ENCODE measurements around the gene ROR1. TPM values are rescaled to one million over a fixed set of nuclear protein-coding genes. Genes with fewer than 3 reads are reported as not detected.

Gene ROR1
- total RNA-seq, 1 experiment from 2014 or later: 37.2 TPM

DNA sequence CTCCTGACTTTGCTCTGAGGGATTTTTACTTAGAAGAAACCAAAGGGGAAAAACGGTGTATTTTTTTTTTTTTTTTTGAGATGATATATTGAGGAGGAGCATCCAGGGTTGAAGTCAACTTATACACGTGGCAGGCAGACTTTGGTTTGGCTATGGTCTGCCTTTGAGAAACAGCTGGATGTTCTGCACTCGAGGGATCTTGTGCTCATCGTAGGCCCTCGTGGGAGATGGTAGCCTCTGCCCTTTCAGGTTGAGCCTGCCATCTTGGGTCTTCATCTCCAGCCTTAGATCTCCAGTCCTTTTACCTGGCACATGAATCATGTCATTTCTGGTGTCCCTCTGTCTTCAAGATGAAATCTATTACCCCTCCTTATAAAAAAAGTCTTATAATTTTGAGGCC lies 362.5 kb downstream of the ROR1 start:
- no peak overlapping the region for H3K27ac Mint-ChIP-seq (ENCODE audit: unreplicated experiment)

DNA sequence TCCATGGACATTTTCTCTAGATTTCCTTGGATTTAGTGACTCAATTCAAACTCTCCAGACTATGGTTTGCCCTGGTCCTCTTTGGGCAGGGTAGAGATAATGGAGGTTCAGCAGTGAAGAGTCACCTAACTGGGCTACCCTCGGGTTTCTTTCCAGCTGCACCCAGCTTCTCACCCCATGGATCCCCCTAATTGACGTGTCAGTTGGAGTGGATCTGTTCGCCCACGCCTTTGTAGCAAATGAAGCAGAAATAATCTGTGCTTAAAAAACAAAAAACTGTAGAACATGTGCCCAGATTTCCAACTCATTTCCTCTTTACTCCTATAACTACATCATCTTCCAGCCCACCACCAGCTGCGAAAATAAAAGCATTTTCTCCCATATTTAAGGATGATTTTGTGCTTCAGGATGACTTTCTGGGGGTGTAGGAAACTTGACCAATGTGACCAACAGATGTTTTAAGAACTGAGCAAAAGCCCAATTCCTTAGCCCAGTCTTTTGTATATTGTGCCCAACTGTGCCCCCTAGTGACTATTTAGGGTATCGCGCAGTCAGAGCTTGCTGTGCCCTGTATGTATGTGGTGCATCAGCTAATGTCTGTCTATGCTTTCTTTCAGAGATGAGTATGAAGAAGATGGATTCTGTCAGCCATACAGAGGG lies 363.1 kb downstream of the ROR1 start:
- DNase-seq: peak; percentile 65 to 72
- intact Hi-C loops (cut with micrococcal nuclease; ENCODE audit: unreplicated experiment): loop anchor here (1.0 to 5.0 kb wide), 6 partner anchors 60 to 521 kb away; partner anchors contain the start of gene ROR1
- Histone ChIP-seq H3K9me3 (no peaks in the 10 kb centered on the region), H3K27me3 (replicated peaks; ENCODE audit: control insufficient read depth, insufficient read depth, low read length) (no peaks in the 10 kb centered on the region), H3K4me3 (ENCODE audit: low read depth, low read length) (no peak overlapping the region), H3K4me1 (peaks cover 8% of the 10 kb centered on the region), H3K36me3 (ENCODE audit: control insufficient read depth, insufficient read depth, low read length) (no peaks in the 10 kb centered on the region)
- ChIA-PET CTCF (interaction anchor here (0.6 to 2.3 kb wide), 11 partner anchors 12 to 462 kb away, joined by 3 to 18 read pairs (median 4); partner anchors contain the start of gene ROR1), POLR2A (no interaction called here)
- Mint-ChIP-seq H3K9me3 (ENCODE audit: unreplicated experiment) (no peaks in the 10 kb centered on the region), H3K36me3 (ENCODE audit: insufficient read depth, unreplicated experiment) (peaks cover 22% of the 10 kb centered on the region), H3K4me1 (ENCODE audit: low read depth, unreplicated experiment) (peaks cover 6% of the 10 kb centered on the region), H3K27ac (ENCODE audit: unreplicated experiment) (no peak overlapping the region), H3K4me3 (ENCODE audit: unreplicated experiment) (no peak overlapping the region), H3K27me3 (ENCODE audit: insufficient read depth, unreplicated experiment) (no peaks in the 10 kb centered on the region)
- peak; percentile 57 to 65 for TF ChIP-seq CTCF (IDR thresholded peaks at IDR 0.05; ENCODE audit: insufficient read depth in 1 of 2, low read depth in 1 of 2, low read length in 1 of 2, severe bottlenecking in 1 of 2, unreplicated experiment in 1 of 2)
- BruUV-seq (replicated peaks): no TSS peak

More for the DNA sequence above, 362.5 kb downstream of the ROR1 start:
- CTCF ChIA-PET: interaction anchor here (0.7 to 1.8 kb wide), 3 partner anchors 116 to 1038 kb away, joined by 3 to 14 read pairs (median 3); no protein-coding TSS in a partner anchor
- Histone ChIP-seq H3K9me3 (no peaks in the 10 kb centered on the region), H3K4me1 (peaks cover 8% of the 10 kb centered on the region), H3K27me3 (replicated peaks; ENCODE audit: control insufficient read depth, insufficient read depth, low read length) (no peaks in the 10 kb centered on the region), H3K36me3 (ENCODE audit: control insufficient read depth, insufficient read depth, low read length) (no peaks in the 10 kb centered on the region), H3K4me3 (ENCODE audit: low read depth, low read length) (no peak overlapping the region)
- no peak overlapping the region for H3K4me3 Mint-ChIP-seq (ENCODE audit: unreplicated experiment)
- H3K27me3 Mint-ChIP-seq (ENCODE audit: insufficient read depth, unreplicated experiment): no peaks in the 10 kb centered on the region
- DNase-seq: no peak
- no peaks in the 10 kb centered on the region for H3K9me3 Mint-ChIP-seq (ENCODE audit: unreplicated experiment)
- peaks cover 22% of the 10 kb centered on the region for H3K36me3 Mint-ChIP-seq (ENCODE audit: insufficient read depth, unreplicated experiment)
- BruUV-seq (replicated peaks): no TSS peak
- H3K4me1 Mint-ChIP-seq (ENCODE audit: low read depth, unreplicated experiment): peaks cover 6% of the 10 kb centered on the region
- intact Hi-C loops (cut with micrococcal nuclease; ENCODE audit: unreplicated experiment): loop anchor here (2.0 to 5.0 kb wide), 3 partner anchors 59 to 361 kb away; partner anchors contain the start of gene ROR1
- TF ChIP-seq CTCF (IDR thresholded peaks at IDR 0.05; ENCODE audit: insufficient read depth in 1 of 2, low read depth in 1 of 2, low read length in 1 of 2, severe bottlenecking in 1 of 2, unreplicated experiment in 1 of 2): no peak
- POLR2A ChIA-PET: no interaction called here

GRCh38 chr1:64137412-64137803 lies 363.6 kb downstream of the ROR1 start:
- no peak for TF ChIP-seq CTCF (IDR thresholded peaks at IDR 0.05; ENCODE audit: insufficient read depth in 1 of 2, low read depth in 1 of 2, low read length in 1 of 2, severe bottlenecking in 1 of 2, unreplicated experiment in 1 of 2)
- intact Hi-C loops (cut with micrococcal nuclease; ENCODE audit: unreplicated experiment): loop anchor here (1.0 to 5.0 kb wide), 6 partner anchors 60 to 521 kb away; partner anchors contain the start of gene ROR1
- no peaks in the 10 kb centered on the region for H3K9me3 Mint-ChIP-seq (ENCODE audit: unreplicated experiment)
- Histone ChIP-seq H3K9me3 (no peaks in the 10 kb centered on the region), H3K4me1 (peaks cover 8% of the 10 kb centered on the region), H3K4me3 (ENCODE audit: low read depth, low read length) (no peak overlapping the region), H3K36me3 (ENCODE audit: control insufficient read depth, insufficient read depth, low read length) (no peaks in the 10 kb centered on the region), H3K27me3 (replicated peaks; ENCODE audit: control insufficient read depth, insufficient read depth, low read length) (no peaks in the 10 kb centered on the region)
- no peak for DNase-seq
- H3K4me3 Mint-ChIP-seq (ENCODE audit: unreplicated experiment): no peak overlapping the region
- BruUV-seq (replicated peaks): no TSS peak
- H3K27ac Mint-ChIP-seq (ENCODE audit: unreplicated experiment): no peak overlapping the region
- H3K36me3 Mint-ChIP-seq (ENCODE audit: insufficient read depth, unreplicated experiment): peaks cover 22% of the 10 kb centered on the region
- peaks cover 6% of the 10 kb centered on the region for H3K4me1 Mint-ChIP-seq (ENCODE audit: low read depth, unreplicated experiment)
- H3K27me3 Mint-ChIP-seq (ENCODE audit: insufficient read depth, unreplicated experiment): no peaks in the 10 kb centered on the region
- ChIA-PET CTCF (interaction anchor here (0.6 to 2.3 kb wide), 11 partner anchors 13 to 463 kb away, joined by 3 to 18 read pairs (median 4); partner anchors contain the start of gene ROR1), POLR2A (no interaction called here)

All from Caco-2 (cell line).